Hepatocyte (in vitro differentiated cells): ENCODE results near the gene HLTF. TPM values are rescaled to one million over a fixed set of nuclear protein-coding genes. Genes with fewer than 3 reads are reported as not detected.

ENCODE experiments used
- DNase-seq: peaks from one replicate; pipeline ENCODE4 v3.0.0-alpha.2; 2016; ENCODE audit warnings: low spot score
- H2AFZ ChIP-seq: fragments of 200-600 bp; sonication (generic); 2 replicates; pipeline ENCODE4 v1.6.0; 2016; ENCODE audit warnings: antibody characterized with exemption, mild to moderate bottlenecking
- H3K27ac ChIP-seq: fragments of 200-600 bp; sonication (generic); 2 replicates; pipeline ENCODE4 v1.5.1; 2016; ENCODE audit warnings: mild to moderate bottlenecking
- H3K27me3 ChIP-seq: fragments of 200-600 bp; sonication (generic); 2 replicates; pipeline ENCODE4 v1.6.1; 2016
- H3K36me3 ChIP-seq: fragments of 200-600 bp; sonication (generic); replicated peaks from 2 replicates; pipeline ENCODE4 v1.5.1; 2016; ENCODE audit warnings: low read depth; ENCODE audit not compliant: insufficient read depth
- H3K4me1 ChIP-seq: fragments of 200-600 bp; sonication (generic); 2 replicates; pipeline ENCODE4 v1.5.1; 2016; ENCODE audit warnings: mild to moderate bottlenecking, moderate library complexity; ENCODE audit not compliant: insufficient read depth
- H3K4me2 ChIP-seq: fragments of 200-600 bp; sonication (generic); 2 replicates; pipeline ENCODE4 v1.6.0; 2016
- H3K4me3 ChIP-seq: fragments of 200-600 bp; sonication (generic); 2 replicates; pipeline ENCODE4 v1.5.1; 2016; ENCODE audit warnings: mild to moderate bottlenecking
- H3K79me2 ChIP-seq: fragments of 200-600 bp; sonication (generic); 2 replicates; pipeline ENCODE4 v1.6.0; 2017; ENCODE audit warnings: mild to moderate bottlenecking
- H3K9me2 ChIP-seq: fragments of 200-600 bp; sonication (generic); replicated peaks from 2 replicates; pipeline ENCODE4 v1.6.0; 2017; ENCODE audit warnings: mild to moderate bottlenecking; ENCODE audit not compliant: insufficient read depth
- H3K9me3 ChIP-seq: fragments of 200-600 bp; sonication (generic); 2 replicates; pipeline ENCODE4 v1.5.1; 2016; ENCODE audit warnings: low read depth, mild to moderate bottlenecking
- H4K20me1 ChIP-seq: fragments of 200-600 bp; sonication (generic); 2 replicates; pipeline ENCODE4 v1.6.0; 2016; ENCODE audit warnings: mild to moderate bottlenecking; ENCODE audit not compliant: insufficient read depth, poor library complexity, severe bottlenecking
- CTCF ChIP-seq: fragments of 200-600 bp; sonication (generic); IDR thresholded peaks from 2 replicates; pipeline ENCODE4 v1.5.1; 2016; ENCODE audit warnings: antibody characterized with exemption, mild to moderate bottlenecking; ENCODE audit not compliant: poor library complexity
- EZH2 ChIP-seq: fragments of 200-600 bp; sonication (generic); IDR thresholded peaks from 2 replicates; pipeline ENCODE4 v1.6.1; 2016; ENCODE audit warnings: antibody characterized with exemption, mild to moderate bottlenecking, borderline replicate concordance
- EZH2phosphoT487 ChIP-seq: fragments of 200-600 bp; sonication (generic); IDR thresholded peaks from one replicate; pipeline ENCODE4 v1.6.1; 2018; ENCODE audit warnings: antibody characterized with exemption, mild to moderate bottlenecking, low read depth, moderate library complexity; ENCODE audit not compliant: unreplicated experiment, severe bottlenecking
- whole genome bisulfite sequencing: methylation state at CpG from one replicate; pipeline ENCODE4 v1.1.6; 2016; ENCODE audit warnings: low lambda C conversion rate; ENCODE audit errors: missing lambda C conversion rate; 5-methylcytosine and 5-hydroxymethylcytosine counted together
- polyA plus RNA-seq: library from polyadenylated mRNA; unstranded; fragments of >200 nt; fragmentation: Nextera tagmentation; extraction: Ambion mirVana; gene quantifications from 2 replicates; pipeline ENCODE4 v1.2.1, GENCODE V29; 2016
- total RNA-seq: library from RNA; depleted of rRNA; stranded (reverse); fragments of >200 nt; gene quantifications from 2 replicates; pipeline ENCODE4 v1.2.3, GENCODE V29; 2014

The HLTF gene
- total and polyA plus RNA-seq, 2 experiments from 2014 or later = 15.9 to 29.4 TPM

DNA sequence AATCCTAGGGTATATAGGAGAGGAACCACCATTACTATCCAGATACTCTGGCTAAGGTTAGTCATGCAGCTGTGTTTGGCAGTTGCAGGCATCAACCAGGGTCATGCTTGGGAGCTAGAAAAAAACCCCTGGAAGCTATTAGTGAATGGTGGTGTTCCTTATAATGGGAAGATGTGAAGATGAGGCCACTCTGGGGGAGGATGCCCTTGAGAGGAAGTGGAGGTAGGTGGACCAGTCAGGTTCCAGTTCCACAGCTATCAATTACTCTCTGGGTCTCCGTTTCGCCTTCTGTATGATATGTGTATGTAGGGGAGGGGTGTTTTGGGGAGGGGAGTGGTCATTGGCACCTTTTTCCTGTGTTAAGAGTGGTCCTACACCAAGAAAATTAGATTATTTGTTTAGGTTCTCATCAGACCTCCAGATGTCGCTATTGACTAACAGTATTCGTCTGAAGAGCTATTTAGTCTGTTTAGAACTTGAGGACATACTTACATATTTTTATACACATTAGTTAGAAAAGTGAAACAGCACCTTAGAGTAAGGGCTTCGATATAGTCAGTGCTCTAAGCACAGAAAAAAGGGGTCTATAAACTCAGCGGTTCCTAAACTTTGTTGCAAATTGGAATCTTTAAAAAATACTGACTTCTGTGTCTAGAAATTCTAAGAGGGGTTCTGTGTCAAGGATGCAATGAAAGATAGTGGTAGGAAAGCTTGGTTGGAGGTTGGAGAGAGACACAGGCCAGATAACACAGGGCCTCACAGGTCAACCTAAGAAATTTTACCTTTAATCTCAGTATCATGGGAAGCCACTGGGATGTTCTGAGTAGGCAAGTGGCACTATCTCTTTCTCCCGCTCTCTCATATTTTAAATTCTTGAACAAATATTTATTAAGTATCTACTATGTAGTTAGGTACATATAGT is 34.0 kb upstream of the HLTF start:
- H4K20me1 ChIP-seq = no peaks in the 10 kb centered on the region
- no peaks in the 10 kb centered on the region for H3K27me3 ChIP-seq
- no peak for TF ChIP-seq EZH2
- peak; percentile 74 for TF ChIP-seq CTCF
- no peak for TF ChIP-seq EZH2phosphoT487
- no peaks in the 10 kb centered on the region for H3K9me3 ChIP-seq
- no peak overlapping the region for H3K27ac ChIP-seq
- H3K9me2 ChIP-seq = no peaks in the 10 kb centered on the region
- WGBS = 22% methylated on average over 7 of the region's 7 CpGs
- H3K4me2 ChIP-seq = no peak overlapping the region
- H3K36me3 ChIP-seq = no peaks in the 10 kb centered on the region
- no peak overlapping the region for H3K4me3 ChIP-seq
- DNase-seq = peak; percentile 66
- H3K4me1 ChIP-seq = no peaks in the 10 kb centered on the region
- H2AFZ ChIP-seq = no peak overlapping the region
- H3K79me2 ChIP-seq = no peaks in the 10 kb centered on the region

- H3K4me3 ChIP-seq = no peak overlapping the region
- no peak overlapping the region for H2AFZ ChIP-seq
- H3K27me3 ChIP-seq = no peaks in the 10 kb centered on the region
- no peaks in the 10 kb centered on the region for H3K36me3 ChIP-seq
- H3K79me2 ChIP-seq = no peaks in the 10 kb centered on the region
- H4K20me1 ChIP-seq = no peaks in the 10 kb centered on the region
- H3K9me3 ChIP-seq = no peaks in the 10 kb centered on the region
- no peaks in the 10 kb centered on the region for H3K9me2 ChIP-seq
- no peak overlapping the region for H3K27ac ChIP-seq
- 90% methylated on average over 1 of the region's 1 CpG for WGBS
- DNase-seq = no peak
- no peak overlapping the region for H3K4me2 ChIP-seq
- no peak for TF ChIP-seq EZH2
- no peak for TF ChIP-seq EZH2phosphoT487
- TF ChIP-seq CTCF = no peak
- H3K4me1 ChIP-seq = no peaks in the 10 kb centered on the region
These were observed 33.1 kb upstream of the HLTF start for GRCh38 chr3:149119466-149119865.

DNA sequence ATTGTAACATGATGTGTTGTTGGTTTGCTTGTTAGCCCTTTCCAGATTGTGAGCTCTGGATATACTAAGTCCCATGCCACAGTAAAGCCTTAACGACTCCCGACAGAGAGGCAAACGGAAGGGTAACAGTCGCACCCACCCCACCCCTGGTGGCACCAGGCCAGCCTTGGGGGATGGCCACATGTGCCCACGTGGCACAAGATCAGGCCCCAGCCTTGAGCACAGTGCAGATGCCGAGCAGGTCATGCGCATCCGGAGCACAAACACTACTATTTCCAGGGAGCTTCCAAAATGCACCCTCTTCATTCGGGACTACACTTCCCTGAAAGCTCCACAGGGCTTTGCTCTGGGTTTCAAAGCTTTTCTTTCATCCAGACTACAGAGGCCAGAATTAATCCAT is 32.4 kb upstream of the HLTF start:
- H3K79me2 ChIP-seq = no peaks in the 10 kb centered on the region
- H3K4me2 ChIP-seq = no peak overlapping the region
- H3K27me3 ChIP-seq = no peaks in the 10 kb centered on the region
- no peaks in the 10 kb centered on the region for H3K4me1 ChIP-seq
- H3K9me2 ChIP-seq = no peaks in the 10 kb centered on the region
- no peaks in the 10 kb centered on the region for H4K20me1 ChIP-seq
- no peaks in the 10 kb centered on the region for H3K9me3 ChIP-seq
- TF ChIP-seq CTCF (no peak), EZH2 (no peak), EZH2phosphoT487 (no peak)
- no peak overlapping the region for H3K4me3 ChIP-seq
- no peaks in the 10 kb centered on the region for H3K36me3 ChIP-seq
- H2AFZ ChIP-seq = no peak overlapping the region
- 93% methylated on average over 9 of the region's 9 CpGs for WGBS
- DNase-seq = no peak
- no peak overlapping the region for H3K27ac ChIP-seq
